Spleen (tissue), 7 donors: ENCODE data around the gene CRYL1.

Experiments used
- POLR2A ChIP-seq, 3 donors: fragments of 450-650 bp; IDR thresholded peaks; one replicate each; pipeline ENCODE4 v1.5.1; 2017; ENCODE audit warnings: antibody characterized with exemption in 3 of 3, mild to moderate bottlenecking in 1 of 3
- TF ChIP-seq, protein P1 (sequence below), 11 experiments: fragments of 200-600 bp in 7 of 11; fragments of 450-650 bp in 4 of 11; sonication (generic) in 4 of 11; IDR thresholded peaks in 8 of 11; conservative IDR thresholded peaks in 3 of 11; 1 replicate in 7 of 11; 2 replicates in 4 of 11; pipeline versions ENCODE4 v1.4.0 to v1.8.0; 2016 to 2021; ENCODE audit warnings: antibody characterized with exemption in 11 of 11, inconsistent platforms in 4 of 11, mild to moderate bottlenecking in 1 of 11
- donor health status: DM: no; HTN: no; CAD: no; lungs with moderate emphysema.
- donor health status: DM: no; HTN: no; CAD: no.
- donor health status: DM: no; HTN: no; CAD: no.

- TF ChIP-seq, protein P1, sequence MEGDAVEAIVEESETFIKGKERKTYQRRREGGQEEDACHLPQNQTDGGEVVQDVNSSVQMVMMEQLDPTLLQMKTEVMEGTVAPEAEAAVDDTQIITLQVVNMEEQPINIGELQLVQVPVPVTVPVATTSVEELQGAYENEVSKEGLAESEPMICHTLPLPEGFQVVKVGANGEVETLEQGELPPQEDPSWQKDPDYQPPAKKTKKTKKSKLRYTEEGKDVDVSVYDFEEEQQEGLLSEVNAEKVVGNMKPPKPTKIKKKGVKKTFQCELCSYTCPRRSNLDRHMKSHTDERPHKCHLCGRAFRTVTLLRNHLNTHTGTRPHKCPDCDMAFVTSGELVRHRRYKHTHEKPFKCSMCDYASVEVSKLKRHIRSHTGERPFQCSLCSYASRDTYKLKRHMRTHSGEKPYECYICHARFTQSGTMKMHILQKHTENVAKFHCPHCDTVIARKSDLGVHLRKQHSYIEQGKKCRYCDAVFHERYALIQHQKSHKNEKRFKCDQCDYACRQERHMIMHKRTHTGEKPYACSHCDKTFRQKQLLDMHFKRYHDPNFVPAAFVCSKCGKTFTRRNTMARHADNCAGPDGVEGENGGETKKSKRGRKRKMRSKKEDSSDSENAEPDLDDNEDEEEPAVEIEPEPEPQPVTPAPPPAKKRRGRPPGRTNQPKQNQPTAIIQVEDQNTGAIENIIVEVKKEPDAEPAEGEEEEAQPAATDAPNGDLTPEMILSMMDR (IDR thresholded peaks at IDR 0.05 in 8 of 11, conservative IDR thresholded peaks at IDR 0.05 in 3 of 11), result no peak
- no peak for TF ChIP-seq POLR2A (IDR thresholded peaks at IDR 0.05)
Observed at GRCh38 chr13:20571676-20572075, 46.0 kb upstream of the CRYL1 start.
